COLO668 (cell line): ENCODE data around the gene CDHR5.

Experiments
- DNase-seq: peaks from one replicate; lab custom pipeline; 2025; ENCODE audit not compliant: unreplicated experiment; lab: John Stamatoyannopoulos, UW

The CDHR5 gene

DNA sequence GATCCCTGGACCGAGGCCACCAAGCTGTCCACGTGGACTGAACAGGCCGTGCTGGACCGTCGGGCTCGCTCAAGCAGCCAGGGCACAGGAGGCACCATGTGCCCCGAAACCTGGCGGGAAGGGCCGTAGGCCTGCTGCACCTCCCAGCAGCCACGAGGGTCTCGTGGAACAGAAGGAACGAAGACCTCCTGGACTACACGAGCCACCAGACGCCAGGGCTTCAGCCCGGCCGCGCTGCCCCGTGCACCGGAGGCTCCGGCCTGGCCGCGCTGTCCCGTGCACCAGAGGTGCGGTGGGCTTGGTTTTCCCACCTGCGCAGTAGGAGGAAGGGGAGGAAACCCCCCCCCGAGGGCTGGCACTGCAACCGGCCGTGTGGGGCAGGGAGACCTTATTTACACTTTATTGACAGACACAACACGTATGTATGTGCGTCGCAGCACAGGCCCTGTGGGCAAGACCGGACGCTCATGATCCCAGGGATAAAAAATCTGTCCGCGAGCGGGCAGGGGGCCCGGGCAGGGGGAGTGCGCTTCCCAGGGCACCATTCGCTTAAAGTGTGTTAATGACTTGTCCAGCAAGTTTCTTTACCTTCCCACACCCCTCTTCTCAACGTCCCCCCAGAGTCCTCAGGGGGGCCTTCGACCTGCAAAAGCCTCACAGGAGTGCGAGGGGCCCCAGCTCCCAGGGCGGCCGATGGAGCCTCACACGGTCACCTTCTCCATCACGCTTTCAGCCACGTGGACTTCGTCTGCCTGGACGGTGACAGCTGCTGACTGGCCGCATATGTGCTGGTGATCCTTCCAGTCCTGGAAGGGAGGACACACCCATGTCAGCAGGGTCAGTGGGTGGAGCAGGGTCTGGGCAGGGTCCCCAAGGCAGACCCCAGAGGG is 19.3 kb upstream of the CDHR5 start:
- DNase-seq: no peak

DNA sequence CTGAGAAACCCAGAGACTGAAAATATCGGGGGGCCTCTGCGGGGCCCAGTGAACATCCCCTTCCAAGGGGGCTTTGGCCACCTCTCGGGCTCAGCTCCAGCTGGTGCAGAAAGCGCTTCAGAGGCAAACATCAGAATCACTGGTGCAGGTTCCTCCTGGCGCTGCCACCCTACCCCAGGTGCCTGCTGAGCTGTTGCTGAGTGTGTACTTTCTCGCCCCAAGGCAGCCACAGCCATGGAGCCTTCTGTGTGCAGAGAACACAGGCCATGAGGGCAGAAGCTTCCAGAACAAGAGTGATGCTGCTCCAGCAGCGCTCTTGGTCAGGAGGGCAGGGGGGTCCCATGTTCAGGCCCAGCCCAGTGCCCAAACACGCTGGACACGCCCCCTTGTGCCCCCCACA is 18.6 kb upstream of the CDHR5 start:
- DNase-seq: no peak

DNA sequence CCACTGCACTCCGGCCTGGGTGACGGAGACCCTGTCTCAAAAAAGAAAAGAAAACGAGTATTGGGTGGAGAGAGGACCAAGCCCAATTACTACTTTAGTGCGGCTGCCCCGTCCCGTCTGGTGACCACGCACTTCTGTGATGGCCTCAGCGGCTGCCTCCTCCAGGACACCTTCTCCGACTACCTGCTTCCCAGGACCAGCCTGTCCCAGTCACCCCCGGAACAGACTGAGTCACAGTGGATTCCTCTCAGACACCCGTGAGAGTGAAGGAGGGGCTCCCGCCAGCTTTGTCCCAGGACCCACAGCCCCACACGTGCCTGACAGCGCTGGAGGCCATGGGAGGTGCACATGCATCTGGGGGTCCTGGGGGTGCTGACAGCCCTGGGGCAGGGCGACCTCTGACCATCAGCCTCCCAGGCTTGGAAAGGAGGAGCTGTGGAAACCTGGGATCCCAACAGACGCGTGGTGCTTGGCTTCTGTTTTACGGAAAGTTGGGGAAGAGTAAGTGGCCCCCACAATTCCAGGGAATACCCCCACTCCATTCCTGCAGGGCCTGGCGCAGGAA is 17.1 kb upstream of the CDHR5 start:
- DNase-seq: no peak

DNA sequence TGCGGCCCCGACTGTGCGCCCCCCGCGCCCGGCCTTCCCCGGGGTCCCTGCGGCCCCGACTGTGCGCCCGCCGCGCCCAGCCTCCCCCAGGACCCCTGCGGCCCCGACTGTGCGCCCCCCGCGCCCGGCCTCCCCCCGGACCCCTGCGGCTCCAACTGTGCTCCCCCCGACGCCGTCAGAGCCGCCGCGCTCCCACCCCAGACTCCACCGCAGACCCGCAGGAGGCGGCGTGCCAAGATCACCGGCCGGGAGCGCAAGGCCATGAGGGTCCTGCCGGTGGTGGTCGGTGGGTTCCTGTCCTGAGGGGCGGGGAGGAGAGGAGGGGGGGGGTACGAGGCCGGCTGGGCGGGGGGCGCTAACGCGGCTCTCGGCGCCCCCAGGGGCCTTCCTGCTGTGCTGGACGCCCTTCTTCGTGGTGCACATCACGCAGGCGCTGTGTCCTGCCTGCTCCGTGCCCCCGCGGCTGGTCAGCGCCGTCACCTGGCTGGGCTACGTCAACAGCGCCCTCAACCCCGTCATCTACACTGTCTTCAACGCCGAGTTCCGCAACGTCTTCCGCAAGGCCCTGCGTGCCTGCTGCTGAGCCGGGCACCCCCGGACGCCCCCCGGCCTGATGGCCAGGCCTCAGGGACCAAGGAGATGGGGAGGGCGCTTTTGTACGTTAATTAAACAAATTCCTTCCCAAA is 15.4 kb upstream of the CDHR5 start:
- DNase-seq: no peak

DNA sequence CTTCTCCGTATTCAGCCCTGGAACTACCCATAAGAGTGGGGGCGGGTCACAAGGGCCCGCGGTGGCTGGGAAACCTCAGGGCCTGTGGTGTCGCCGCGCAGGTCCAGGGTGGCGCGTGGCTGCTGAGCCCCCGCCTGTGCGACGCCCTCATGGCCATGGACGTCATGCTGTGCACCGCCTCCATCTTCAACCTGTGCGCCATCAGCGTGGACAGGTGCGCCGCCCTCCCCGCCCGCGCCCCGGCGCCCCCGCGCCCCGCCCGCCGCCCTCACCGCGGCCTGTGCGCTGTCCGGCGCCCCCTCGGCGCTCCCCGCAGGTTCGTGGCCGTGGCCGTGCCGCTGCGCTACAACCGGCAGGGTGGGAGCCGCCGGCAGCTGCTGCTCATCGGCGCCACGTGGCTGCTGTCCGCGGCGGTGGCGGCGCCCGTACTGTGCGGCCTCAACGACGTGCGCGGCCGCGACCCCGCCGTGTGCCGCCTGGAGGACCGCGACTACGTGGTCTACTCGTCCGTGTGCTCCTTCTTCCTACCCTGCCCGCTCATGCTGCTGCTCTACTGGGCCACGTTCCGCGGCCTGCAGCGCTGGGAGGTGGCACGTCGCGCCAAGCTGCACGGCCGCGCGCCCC is 14.7 kb upstream of the CDHR5 start:
- no peak for DNase-seq

DNA sequence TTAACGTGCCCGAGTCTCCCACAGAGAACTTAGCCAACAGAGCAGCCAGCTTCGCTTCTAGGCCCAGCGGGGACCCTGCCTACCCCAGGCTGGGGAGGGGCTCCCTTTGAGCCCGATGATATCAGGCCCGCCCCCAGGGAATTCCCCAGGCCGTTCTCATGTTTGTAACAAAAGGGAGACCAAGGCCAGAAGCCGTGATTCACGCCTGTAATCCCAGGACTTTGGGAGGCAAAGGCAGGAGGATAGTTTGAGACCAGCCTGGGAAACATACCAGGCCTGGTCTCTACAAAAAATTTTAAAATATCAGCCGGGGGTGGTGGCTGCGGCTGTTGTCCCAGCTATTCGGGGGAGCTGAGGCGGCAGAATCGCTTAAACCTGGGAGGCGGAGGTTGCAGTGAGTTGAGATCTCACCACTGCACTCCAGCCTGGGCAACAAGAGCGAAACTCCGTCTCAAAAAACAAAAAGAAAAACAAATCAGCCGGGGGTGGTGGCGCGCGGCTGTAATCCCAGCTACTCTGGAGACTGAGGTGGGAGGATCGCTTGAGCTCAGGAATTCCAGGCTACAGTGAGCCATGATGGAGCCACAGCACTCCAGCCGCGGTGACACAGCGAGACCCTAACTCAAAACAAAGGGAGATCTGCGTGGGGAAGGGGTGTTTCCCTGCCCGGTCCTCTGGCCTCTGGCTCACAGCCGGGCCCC is 14.0 kb upstream of the CDHR5 start:
- no peak for DNase-seq

DNA sequence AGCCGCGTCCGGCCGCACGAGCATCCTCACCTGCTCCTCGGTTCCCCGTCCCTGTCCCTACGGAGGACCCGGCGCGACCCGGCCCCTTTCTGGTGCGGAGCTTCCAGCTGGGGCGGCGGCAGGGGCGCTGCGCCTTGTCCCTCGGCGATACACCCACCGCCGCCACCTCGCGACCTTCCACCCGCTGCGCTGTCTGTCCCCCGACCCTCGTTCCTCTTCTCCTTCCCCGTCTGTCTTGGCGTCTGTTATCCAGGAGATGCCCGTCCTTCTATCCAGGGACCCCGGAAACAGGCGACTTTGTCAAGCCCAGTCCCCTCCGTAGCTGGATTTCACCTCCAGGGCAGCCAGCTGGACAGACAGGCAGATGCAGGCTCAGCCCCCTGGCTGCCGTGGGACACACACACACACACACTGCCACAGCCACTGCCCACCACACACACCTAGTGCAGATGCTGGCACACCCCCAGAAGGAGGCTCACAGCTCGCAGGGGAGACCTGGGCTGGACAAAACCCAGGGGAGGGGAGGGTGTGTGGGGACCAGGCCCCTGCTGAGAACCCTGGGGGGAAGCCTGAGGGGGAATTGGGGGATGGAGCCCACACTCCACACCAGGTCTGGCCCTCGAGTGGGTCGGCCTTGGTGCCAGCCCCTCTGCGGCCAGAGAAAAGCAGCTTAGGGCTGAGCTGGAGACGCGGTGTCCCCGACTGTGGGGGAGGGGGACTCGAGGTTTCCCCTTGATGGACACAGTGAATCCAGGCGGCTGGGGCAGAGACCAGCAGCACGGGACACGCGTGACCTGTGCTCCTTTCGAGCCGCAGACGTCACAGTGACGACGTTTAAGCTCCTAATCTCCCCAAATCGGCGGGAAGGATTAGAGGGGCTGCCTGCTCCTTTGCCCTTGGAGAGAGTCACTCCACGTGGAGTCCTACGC is 13.1 kb upstream of the CDHR5 start:
- DNase-seq: no peak

DNA sequence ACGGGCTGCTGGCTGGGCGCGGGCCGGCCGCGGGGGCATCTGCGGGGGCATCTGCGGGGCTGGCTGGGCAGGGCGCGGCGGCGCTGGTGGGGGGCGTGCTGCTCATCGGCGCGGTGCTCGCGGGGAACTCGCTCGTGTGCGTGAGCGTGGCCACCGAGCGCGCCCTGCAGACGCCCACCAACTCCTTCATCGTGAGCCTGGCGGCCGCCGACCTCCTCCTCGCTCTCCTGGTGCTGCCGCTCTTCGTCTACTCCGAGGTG is 12.5 kb upstream of the CDHR5 start:
- no peak for DNase-seq

DNA sequence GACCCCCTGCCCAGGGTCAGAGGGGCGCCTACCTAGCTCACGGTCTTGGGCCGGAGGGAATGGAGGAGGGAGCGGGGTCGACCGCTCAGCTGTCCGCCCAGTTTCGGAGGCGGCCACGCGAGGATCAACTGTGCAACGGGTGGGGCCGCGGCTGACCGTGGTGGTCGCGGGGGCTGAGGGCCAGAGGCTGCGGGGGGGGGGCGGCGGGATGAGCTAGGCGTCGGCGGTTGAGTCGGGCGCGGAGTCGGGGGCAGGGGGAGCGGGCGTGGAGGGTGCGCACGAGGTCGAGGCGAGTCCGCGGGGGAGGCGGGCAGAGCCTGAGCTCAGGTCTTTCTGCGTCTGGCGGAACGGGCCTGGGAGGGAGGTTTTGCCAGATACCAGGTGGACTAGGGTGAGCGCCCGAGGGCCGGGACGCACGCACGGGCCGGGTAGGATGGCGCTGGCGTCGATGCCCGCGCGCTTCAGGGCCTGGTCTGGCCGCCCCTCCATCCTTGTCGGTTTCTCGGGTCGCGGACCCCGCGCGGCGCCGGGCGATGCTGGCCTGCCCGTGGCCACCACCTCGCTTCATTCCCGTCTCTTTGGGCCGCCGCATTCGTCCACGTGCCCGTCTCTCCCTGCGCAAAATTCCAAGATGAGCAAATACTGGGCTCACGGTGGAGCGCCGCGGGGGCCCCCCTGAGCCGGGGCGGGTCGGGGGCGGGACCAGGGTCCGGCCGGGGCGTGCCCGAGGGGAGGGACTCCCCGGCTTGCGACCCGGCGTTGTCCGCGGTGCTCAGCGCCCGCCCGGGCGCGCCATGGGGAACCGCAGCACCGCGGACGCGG is 12.0 kb upstream of the CDHR5 start, which contains the start of gene DRD4:
Gene DRD4 (plus strand): TSS at position 759 of the 822 bp plus-strand sequence. CDS start 36 bp downstream, at position 795.
- no peak for DNase-seq

DNA sequence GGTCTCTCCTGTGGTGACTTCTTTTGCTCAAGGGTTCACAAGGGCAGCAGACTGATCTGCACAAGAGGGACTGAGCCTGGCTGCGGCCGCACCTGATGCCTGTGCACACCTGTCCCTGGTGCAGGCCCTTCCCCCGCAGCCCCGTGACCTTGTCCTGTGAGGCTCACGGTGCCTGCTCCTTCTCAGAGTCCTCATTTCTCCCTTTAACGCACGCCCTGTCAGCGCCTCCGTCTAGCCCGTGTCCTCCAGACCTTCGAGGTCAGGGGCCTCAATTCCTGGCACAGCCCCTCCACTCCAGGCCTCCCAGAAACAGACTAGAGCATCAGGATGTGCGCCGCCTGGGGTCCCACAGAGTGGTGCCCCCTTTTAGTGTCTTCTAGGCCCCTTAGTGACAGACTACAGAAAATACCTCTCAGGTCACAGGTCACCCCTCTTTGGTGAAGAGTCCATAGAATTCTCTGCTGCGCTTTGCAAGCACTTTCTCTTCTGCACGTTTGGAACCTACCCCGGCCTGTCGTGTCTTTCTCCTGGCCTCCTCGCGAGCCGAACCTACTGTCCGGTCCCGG is 11.3 kb upstream of the CDHR5 start:
- no peak for DNase-seq

DNA sequence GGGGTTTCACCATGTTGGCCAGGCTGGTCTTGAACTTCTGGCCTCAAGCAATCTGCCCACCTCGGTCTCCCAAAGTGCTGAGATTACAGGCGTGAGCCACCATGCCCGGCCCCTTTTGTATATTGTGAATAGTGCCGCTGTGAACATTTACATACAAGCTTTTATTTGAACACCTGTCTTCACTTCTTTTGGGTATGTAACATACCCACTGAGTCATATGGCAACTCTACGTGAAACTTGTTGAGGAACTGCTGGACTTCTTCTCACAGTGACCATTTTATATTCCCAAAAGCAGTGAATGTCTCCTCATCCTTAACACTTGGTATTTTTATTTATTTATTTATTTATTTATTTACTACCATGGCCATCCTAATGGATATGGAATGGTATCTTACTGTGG is 6.1 kb upstream of the CDHR5 start:
- DNase-seq: no peak

DNA sequence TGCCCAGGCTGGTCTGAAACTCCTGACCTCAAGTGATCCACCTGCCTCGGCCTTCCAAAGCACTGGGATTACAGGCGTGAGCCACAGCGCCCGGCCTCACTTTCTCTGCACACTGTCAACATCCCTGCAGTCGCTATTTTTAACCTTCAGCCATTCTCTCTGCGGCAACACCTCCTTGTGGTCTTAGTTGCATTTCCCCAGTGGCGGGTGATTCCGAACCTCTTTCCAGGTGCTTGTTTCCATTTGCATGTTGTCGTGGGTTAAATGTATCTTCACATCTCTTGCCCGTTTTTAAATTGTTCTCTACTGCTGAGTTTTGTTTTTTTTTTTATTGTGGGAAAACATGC is 4.5 kb upstream of the CDHR5 start:
- peak; percentile 2 for DNase-seq

DNA sequence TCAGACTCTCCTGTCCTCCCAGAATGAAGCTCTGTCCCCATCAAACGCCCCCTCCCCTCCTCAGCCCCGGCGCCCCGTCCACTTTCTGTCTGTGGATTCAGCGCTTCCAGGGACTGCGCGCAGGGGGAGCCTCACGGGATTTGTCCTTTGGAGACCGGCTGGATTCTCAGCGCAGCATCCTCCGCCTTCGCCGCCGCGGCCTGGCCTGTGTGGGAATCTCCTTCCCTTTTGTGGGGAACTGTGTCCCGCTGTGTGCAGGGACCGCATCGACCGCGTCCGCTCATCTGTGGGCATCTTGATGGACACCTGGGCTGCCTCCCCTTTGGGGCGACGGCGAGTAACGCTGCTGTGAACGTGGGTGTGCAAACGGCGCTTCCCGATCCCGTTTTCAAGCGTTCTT is 3.3 kb upstream of the CDHR5 start:
- no peak for DNase-seq

DNA sequence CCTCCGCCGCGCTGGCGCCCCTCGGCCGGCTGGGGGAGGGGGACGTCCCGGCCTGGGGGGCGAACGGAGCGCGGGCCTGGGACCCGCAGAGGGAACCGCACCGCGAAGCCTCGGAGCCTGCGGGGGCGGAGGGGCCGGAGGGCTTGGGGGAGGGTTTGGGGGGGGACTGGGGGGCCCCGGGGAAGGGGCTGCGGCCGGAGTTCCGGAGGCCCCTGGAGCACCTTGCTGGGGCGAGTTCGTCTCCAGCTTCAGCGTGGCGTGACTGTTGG is 2.5 kb upstream of the CDHR5 start:
- DNase-seq: no peak

DNA sequence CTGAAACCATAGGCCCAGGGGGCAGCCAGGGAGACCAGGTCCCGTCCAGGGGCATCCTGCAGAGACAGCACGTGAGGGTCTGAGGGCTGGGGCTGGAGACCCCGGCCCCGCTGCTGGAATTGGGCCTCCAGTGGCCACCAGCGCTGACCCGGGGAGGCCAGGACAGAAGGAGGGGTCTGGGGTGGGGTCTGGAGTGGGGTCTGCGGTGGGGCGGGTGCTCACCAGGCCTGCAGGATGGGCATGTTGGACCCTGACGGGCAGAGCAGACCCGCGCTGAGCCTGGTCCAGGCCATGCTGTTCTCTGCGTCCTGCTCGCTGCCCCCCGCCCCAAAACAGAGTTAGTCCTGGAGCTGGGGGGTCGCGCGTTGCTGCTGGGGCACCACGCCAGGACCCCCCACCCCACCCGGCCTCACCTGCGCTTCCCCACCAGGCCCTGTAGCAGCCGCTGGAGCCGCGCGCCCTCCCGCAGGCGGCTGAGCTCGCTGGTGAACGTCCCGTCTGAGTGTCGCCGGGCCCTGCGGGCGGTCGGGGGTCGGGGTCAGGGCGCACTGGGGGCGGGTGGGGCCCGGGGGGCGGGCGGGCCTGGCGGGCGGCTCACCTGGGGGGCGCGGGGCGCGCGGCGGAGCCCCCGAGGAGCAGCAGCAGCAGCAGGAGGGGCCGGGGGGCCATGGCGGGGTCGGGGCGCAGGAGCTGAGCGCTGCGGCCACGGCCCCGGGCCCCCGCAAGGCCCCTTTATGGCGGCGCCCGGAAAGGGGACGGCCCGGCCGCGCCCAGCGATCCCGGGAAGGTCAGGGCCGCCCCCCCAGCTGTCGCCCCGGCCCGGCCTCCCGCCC is 1.9 kb upstream of the CDHR5 start, which contains the start of gene SCT:
Gene SCT (minus strand): TSS at position 707 of the 833 bp plus-strand sequence. CDS start 38 bp downstream, at position 669.
- DNase-seq: no peak

DNA sequence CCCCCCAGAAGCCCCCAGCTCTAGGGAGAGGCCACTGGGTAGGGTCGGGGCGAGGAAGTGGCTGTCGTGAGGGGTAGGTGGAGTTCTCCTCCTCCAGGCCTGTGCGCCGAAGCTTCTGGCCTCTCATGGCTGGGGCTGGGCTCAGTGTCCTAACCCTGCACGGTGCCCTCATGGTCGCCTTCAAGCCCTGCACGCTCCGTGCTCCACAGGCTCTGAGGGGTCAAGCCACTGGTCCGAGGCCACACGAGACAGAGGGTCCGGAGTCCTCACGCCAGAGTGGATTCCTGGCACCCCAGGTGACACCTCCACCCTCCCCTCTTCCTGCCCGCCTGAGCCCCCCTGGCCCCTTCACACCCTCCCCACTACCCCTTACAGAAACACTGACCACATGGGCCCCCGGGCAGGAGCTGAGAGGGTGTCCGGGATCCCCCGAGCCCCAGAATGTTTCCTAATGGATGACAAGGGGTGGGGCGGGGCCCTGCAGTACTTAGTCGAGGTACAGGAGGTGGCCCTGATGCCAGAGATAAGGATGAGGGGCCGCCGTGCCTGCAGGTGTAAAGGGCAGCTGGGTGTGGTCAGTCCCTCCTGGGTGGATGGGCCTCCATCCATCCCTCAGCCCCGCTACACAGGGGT is 997 bp upstream of the CDHR5 start:
- DNase-seq: no peak

DNA sequence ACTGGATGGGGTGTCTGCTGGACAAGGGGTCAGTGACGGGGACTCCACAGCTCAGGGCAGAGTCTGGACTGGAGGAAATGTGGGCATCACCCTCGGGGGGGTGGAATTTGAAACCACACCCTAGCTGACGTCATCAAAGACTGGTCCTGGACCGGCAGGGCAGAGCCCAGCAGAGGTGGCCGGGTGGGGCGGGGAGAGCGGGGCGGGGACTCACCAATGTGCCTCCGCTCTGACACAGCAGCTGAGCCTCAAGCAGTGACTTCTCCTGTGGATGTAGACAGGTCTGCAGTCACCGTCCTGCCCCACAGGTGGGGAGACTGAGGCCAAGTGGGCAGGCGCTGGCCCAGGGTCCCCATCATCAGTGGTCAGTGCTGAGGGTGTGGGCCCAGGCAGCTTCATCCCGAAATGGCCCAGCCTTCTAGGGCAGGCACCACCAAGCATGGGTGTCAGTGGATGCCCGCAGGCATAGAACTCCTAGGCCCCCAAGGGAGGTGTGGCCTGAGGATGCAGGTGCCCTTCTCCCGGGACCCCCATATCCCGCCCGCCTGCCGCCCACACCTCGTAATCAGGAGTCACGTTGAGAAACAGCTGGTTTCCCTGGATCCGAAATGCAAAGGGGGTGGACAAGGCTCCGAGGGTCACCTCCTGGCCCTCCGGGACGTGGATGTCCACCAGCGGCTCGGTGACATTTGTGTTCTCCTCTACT is 603 bp downstream of the CDHR5 start:
- DNase-seq: no peak
